Neural crest cell (in vitro differentiated cells): ENCODE data around the gene POU6F1. TPM values are rescaled to one million over a fixed set of nuclear protein-coding genes. Genes with fewer than 3 reads are reported as not detected.

Experiments used
- DNase-seq: peaks from one replicate; pipeline ENCODE4 v3.0.0; 2021; ENCODE audit warnings: low read depth, mixed read lengths, low spot score
- H3K27ac Mint-ChIP-seq: one replicate; pipeline ENCODE4 v1.8.0; 2021; ENCODE audit warnings: mild to moderate bottlenecking, mixed read lengths; ENCODE audit not compliant: unreplicated experiment
- H3K27me3 Mint-ChIP-seq: 2 replicates; pipeline ENCODE4 v1.8.0; 2021; ENCODE audit warnings: low read depth, mild to moderate bottlenecking, mixed read lengths
- H3K36me3 Mint-ChIP-seq: 2 replicates; pipeline ENCODE4 v1.8.0; 2021; ENCODE audit warnings: low read depth, mild to moderate bottlenecking, mixed read lengths
- H3K4me1 Mint-ChIP-seq: 2 replicates; pipeline ENCODE4 v1.8.0; 2021; ENCODE audit warnings: mixed read lengths
- H3K4me3 Mint-ChIP-seq: one replicate; pipeline ENCODE4 v1.8.0; 2021; ENCODE audit warnings: mild to moderate bottlenecking, mixed read lengths
- H3K9me3 Mint-ChIP-seq: 2 replicates; pipeline ENCODE4 v1.8.0; 2021; ENCODE audit warnings: mixed read lengths
- CTCF ChIP-seq: fragments of 200-600 bp; sonication (generic); conservative IDR thresholded peaks from 2 replicates; pipeline ENCODE4 v1.5.0; 2021; ENCODE audit warnings: antibody characterized with exemption, mild to moderate bottlenecking
- total RNA-seq: library from RNA; stranded (reverse); gene quantifications from 2 replicates; pipeline ENCODE4 v1.2.1, GENCODE V29; 2021

POU6F1 gene
- total RNA-seq, 1 donor from 2014 or later, result 7.7 TPM

- Mint-ChIP-seq H3K36me3 (no peaks in the 10 kb centered on the region), H3K9me3 (no peaks in the 10 kb centered on the region), H3K4me1 (peaks cover 3% of the 10 kb centered on the region), H3K4me3 (no peak overlapping the region), H3K27me3 (no peaks in the 10 kb centered on the region), H3K27ac (no peak overlapping the region)
- TF ChIP-seq CTCF, result no peak
- DNase-seq, result no peak
These were observed 22.0 kb downstream of the POU6F1 start for GRCh38 chr12:51195841-51196240.

GRCh38 chr12:51192284-51192671 lies 25.6 kb downstream of the POU6F1 start:
- DNase-seq, result no peak
- no peak for TF ChIP-seq CTCF
- Mint-ChIP-seq H3K9me3 (no peaks in the 10 kb centered on the region), H3K27me3 (no peaks in the 10 kb centered on the region), H3K27ac (no peak overlapping the region), H3K4me3 (no peak overlapping the region), H3K36me3 (no peaks in the 10 kb centered on the region), H3K4me1 (peaks cover 8% of the 10 kb centered on the region)

GRCh38 chr12:51191516-51192283 lies 26.2 kb downstream of the POU6F1 start:
- no peak for TF ChIP-seq CTCF
- DNase-seq, result no peak
- Mint-ChIP-seq H3K36me3 (no peaks in the 10 kb centered on the region), H3K9me3 (no peaks in the 10 kb centered on the region), H3K4me3 (no peak overlapping the region), H3K27ac (no peak overlapping the region), H3K4me1 (peaks cover 8% of the 10 kb centered on the region), H3K27me3 (no peaks in the 10 kb centered on the region)

- Mint-ChIP-seq H3K27ac (no peak overlapping the region), H3K9me3 (no peaks in the 10 kb centered on the region), H3K4me1 (peaks cover 8% of the 10 kb centered on the region), H3K4me3 (no peak overlapping the region), H3K27me3 (no peaks in the 10 kb centered on the region), H3K36me3 (no peaks in the 10 kb centered on the region)
- no peak for TF ChIP-seq CTCF
- no peak for DNase-seq
These were observed 27.0 kb downstream of the POU6F1 start for GRCh38 chr12:51190820-51191219.

- H3K27ac Mint-ChIP-seq, result no peak overlapping the region
- H3K4me1 Mint-ChIP-seq, result peaks cover 8% of the 10 kb centered on the region
- DNase-seq, result no peak
- no peaks in the 10 kb centered on the region for H3K36me3 Mint-ChIP-seq
- TF ChIP-seq CTCF, result no peak
- H3K4me3 Mint-ChIP-seq, result no peak overlapping the region
- H3K27me3 Mint-ChIP-seq, result no peaks in the 10 kb centered on the region
- no peaks in the 10 kb centered on the region for H3K9me3 Mint-ChIP-seq
These were observed 28.0 kb downstream of the POU6F1 start for GRCh38 chr12:51189790-51190355.
